ENCODE results near the gene ARMH2. TPM values are rescaled to one million over a fixed set of nuclear protein-coding genes. Genes with fewer than 3 reads are reported as not detected.
"Not testable (repeated sequence)": the region's sequence is repeated elsewhere in the genome, so short reads cannot be mapped to it uniquely, and the experiment has no call there.

The ARMH2 gene
- total and polyA plus RNA-seq, 12 donors, result 0.39 TPM; not detected in 11

DNA sequence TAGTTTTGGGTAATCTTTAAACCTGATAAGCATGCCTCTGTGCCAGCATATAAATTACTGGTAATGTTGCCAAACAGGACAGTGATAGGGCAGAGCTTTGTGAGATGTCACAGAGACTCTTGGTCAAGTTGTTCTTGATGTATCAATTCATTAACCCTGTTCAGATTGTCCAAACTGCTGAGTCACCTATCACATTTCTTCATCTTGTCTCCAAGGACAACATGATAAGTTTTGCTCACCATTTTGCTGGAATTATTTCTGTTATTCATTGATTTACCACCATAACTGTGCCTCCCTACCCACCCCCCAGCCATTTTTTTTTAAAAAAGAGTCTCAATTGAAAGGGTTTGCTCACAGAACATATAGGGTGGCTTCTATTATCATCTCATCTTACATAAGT, 43.4 kb downstream of the ARMH2 start:
- H3K36me3 ChIP-seq (replicated peaks in 1 of 2), result no peaks in the 10 kb centered on the region
- H3K4me3 ChIP-seq, result no peak overlapping the region
- H3K27me3 ChIP-seq, result no peaks in the 10 kb centered on the region
- no peak overlapping the region for H3K27ac ChIP-seq
- peaks cover 3 to 4% of the 10 kb centered on the region in 2 donors for H3K4me1 ChIP-seq (replicated peaks in 1 of 2)
- intact Hi-C loops (cut with DNase I), result no loop called here
- DNase-seq, result no peak
- H3K9me3 ChIP-seq (replicated peaks in 1 of 3), result no peaks in the 10 kb centered on the region
- no peak for TF ChIP-seq POLR2A (IDR thresholded peaks at IDR 0.05)

DNA sequence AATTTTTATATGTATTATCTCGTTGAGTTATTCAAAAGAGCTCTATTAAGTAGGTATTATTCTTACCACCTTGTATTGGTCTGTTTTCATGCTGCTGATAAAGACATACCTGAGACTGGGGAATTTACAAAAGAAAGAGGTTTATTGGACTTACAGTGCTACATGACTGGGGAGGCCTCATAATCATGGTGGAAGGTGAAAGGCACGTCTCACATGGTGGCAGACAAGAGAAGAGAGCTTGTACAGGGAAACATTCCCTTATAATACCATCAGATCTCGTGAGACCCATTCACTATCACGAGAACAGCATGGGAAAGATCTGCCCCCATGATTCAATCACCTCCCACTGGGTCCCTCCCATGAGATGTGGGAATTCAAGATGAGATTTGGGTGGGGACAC, 44.3 kb downstream of the ARMH2 start:
- H3K9me3 ChIP-seq (replicated peaks in 1 of 3); H3K27me3 ChIP-seq; DNase-seq; H3K27ac ChIP-seq; H3K4me1 ChIP-seq (replicated peaks in 1 of 2); H3K36me3 ChIP-seq (replicated peaks in 1 of 2); intact Hi-C loops (cut with DNase I); H3K4me3 ChIP-seq: not testable (repeated sequence)
- 86 to 93% (median 90%) methylated on average over 4 of the region's 4 CpGs for WGBS, 4 donors

DNA sequence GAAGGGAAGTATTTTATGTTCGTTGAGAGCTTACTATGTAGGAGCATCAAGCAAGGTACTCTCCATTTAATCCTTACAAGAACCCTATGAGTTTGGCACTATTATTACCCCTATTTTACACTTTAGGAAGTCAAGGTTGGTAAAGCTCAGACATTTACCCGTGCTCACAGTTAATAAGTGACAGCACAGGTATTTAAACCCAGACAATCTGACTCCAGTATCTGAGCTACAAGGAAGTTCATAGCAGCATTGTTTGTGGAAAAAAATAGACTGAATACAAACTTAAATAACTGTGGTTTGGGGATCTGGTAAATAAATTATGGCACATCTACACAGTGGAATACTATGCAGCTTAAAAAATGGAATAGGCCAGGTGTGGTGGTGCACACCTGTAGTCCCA, 45.2 kb downstream of the ARMH2 start:
- no peaks in the 10 kb centered on the region for H3K27me3 ChIP-seq
- H3K4me1 ChIP-seq (replicated peaks in 1 of 2), result peaks cover 3 to 4% of the 10 kb centered on the region in 2 donors
- intact Hi-C loops (cut with DNase I), result no loop called here
- no peak for TF ChIP-seq POLR2A (IDR thresholded peaks at IDR 0.05)
- TF ChIP-seq, protein P1, sequence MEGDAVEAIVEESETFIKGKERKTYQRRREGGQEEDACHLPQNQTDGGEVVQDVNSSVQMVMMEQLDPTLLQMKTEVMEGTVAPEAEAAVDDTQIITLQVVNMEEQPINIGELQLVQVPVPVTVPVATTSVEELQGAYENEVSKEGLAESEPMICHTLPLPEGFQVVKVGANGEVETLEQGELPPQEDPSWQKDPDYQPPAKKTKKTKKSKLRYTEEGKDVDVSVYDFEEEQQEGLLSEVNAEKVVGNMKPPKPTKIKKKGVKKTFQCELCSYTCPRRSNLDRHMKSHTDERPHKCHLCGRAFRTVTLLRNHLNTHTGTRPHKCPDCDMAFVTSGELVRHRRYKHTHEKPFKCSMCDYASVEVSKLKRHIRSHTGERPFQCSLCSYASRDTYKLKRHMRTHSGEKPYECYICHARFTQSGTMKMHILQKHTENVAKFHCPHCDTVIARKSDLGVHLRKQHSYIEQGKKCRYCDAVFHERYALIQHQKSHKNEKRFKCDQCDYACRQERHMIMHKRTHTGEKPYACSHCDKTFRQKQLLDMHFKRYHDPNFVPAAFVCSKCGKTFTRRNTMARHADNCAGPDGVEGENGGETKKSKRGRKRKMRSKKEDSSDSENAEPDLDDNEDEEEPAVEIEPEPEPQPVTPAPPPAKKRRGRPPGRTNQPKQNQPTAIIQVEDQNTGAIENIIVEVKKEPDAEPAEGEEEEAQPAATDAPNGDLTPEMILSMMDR (IDR thresholded peaks at IDR 0.05), result no peak
- no peak for DNase-seq
- 73 to 90% (median 87%) methylated on average over 2 of the region's 2 CpGs for WGBS, 4 donors
- H3K36me3 ChIP-seq (replicated peaks in 1 of 2), result no peaks in the 10 kb centered on the region
- no peaks in the 10 kb centered on the region for H3K9me3 ChIP-seq (replicated peaks in 1 of 3)
- H3K4me3 ChIP-seq, result no peak overlapping the region
- H3K27ac ChIP-seq, result no peak overlapping the region

DNA sequence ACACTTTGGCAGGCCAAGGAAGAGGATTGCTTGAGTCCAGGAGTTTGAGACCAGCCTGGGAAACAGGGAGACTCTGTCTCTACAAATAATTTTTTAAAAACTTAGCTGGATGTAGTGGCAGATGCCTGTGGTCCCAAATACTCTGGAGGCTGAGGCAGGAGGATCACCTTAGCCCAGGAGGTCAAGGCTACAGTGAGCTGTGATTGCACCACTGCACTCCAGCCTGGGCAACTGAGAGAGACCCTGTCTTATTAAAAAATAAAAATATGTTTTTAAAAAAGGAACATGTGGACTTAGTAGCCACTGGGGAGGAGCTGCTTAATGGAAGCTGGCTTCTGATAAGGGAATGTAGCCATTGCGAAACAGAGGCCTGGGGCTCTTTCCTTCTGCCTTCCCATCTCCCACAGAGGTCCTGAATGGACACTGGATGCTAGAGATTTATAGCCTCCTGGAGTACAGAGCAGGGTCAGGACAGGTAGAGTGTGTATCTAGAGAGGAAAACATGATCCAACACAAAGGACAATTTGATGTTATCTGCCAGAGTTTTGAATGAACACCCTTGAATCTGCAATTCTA, 45.7 kb downstream of the ARMH2 start:
- H3K9me3 ChIP-seq (replicated peaks in 1 of 3), result no peaks in the 10 kb centered on the region
- 92 to 100% (median 95%) methylated on average over 1 of the region's 1 CpG for WGBS, 4 donors
- TF ChIP-seq, protein P1 (IDR thresholded peaks at IDR 0.05), result no peak
- no peak for TF ChIP-seq POLR2A (IDR thresholded peaks at IDR 0.05)
- no peak overlapping the region for H3K27ac ChIP-seq
- peaks cover 3 to 4% of the 10 kb centered on the region in 2 donors for H3K4me1 ChIP-seq (replicated peaks in 1 of 2)
- intact Hi-C loops (cut with DNase I), result no loop called here
- DNase-seq, result no peak
- H3K27me3 ChIP-seq, result no peaks in the 10 kb centered on the region
- H3K36me3 ChIP-seq (replicated peaks in 1 of 2), result no peaks in the 10 kb centered on the region
- H3K4me3 ChIP-seq, result no peak overlapping the region

DNA sequence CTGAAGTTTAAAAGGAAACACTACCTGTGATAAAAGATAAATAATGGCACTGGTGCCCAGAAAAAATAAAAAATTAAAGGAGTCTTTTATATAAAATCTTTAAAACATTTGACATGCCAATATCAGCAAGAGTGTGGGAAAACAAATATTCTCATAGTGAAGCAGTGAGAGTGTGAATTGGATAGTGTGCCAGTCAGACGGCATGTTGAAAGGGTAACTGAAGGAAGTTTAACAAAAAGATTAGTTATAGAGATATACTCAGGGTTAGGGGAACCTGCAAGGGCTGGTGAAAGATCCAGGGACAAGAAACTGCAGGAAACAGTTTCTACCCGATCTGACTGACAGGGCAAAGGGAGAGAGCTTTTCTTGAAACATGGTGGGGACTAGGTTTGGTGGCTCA, 46.2 kb downstream of the ARMH2 start:
- WGBS, 4 donors, result 69 to 77% (median 72%) methylated on average over 2 of the region's 2 CpGs

DNA sequence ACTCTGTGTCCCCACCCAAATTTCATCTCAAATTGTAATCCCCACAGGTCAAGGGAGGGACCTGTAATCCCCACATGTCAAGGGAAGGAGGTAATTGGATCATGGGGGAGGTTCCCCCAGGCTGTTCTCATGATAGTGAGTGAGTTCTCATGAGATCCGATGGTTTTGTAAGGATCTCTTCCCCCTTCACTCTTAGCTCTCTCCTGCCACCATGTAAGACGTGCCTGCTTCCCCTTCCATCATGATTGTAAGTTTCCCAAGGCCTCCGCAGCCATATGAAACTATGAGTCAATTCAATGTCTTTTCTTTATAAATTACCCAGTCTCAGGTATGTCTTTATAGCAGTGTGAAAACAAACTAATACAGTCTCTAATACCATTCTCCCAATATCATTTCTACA, 47.8 kb downstream of the ARMH2 start:
- H3K4me1 ChIP-seq (replicated peaks in 1 of 2); H3K27ac ChIP-seq; H3K9me3 ChIP-seq (replicated peaks in 1 of 3); H3K36me3 ChIP-seq (replicated peaks in 1 of 2); H3K4me3 ChIP-seq; H3K27me3 ChIP-seq; intact Hi-C loops (cut with DNase I); DNase-seq: not testable (repeated sequence)
- WGBS, 4 donors, result 80 to 85% (median 84%) methylated on average over 3 of the region's 3 CpGs

More for the DNA sequence above, 46.2 kb downstream of the ARMH2 start:
- intact Hi-C loops (cut with DNase I), result no loop called here
- TF ChIP-seq, protein P1 (IDR thresholded peaks at IDR 0.05), result no peak
- Histone ChIP-seq H3K36me3 (replicated peaks in 1 of 2) (no peaks in the 10 kb centered on the region), H3K27me3 (no peaks in the 10 kb centered on the region), H3K9me3 (replicated peaks in 1 of 3) (no peaks in the 10 kb centered on the region), H3K27ac (no peak overlapping the region), H3K4me1 (replicated peaks in 1 of 2) (peaks cover 3 to 4% of the 10 kb centered on the region in 2 donors), H3K4me3 (no peak overlapping the region)
- DNase-seq, result no peak
